HEK293 (cell line): ENCODE measurements around the gene UNC13A.
A peak's percentile ranks its signal among the peaks of the same experiment; 100 is the strongest.

Experiments used
- CTCF ChIA-PET: fragments of 350-600 bp; formaldehyde crosslinking; extraction: SDS; loops from one replicate; lab custom pipeline; 2021; ENCODE audit warnings: antibody characterized with exemption; lab: Yijun Ruan, JAX
- POLR2A ChIA-PET: fragments of 300-600 bp; formaldehyde crosslinking; extraction: SDS; loops from one replicate; lab custom pipeline; 2020; ENCODE audit warnings: antibody characterized with exemption, inconsistent platforms; lab: Yijun Ruan, JAX
- H3K27ac ChIP-seq: fragments of 200-500 bp; sonication (Bioruptor generic); 2 replicates; pipeline ENCODE4 v1.5.1; 2014; ENCODE audit warnings: low read depth, low read length, control low read depth, inconsistent platforms; ENCODE audit errors: extremely low read depth
- H3K36me3 ChIP-seq, 2 experiments: fragments of 200-500 bp in 1 of 2; sonication (Bioruptor generic) in 1 of 2; 1 replicate in 1 of 2; 2 replicates in 1 of 2; pipeline ENCODE4 v1.5.1; 2014 to 2017; ENCODE audit warnings: inconsistent platforms in 2 of 2, low read length in 2 of 2; ENCODE audit not compliant: control insufficient read depth in 2 of 2, insufficient read depth in 1 of 2
- H3K4me1 ChIP-seq: fragments of 200-500 bp; sonication (Bioruptor generic); 2 replicates; pipeline ENCODE4 v1.5.1; 2014; ENCODE audit warnings: mild to moderate bottlenecking, low read length, inconsistent platforms; ENCODE audit not compliant: control insufficient read depth, insufficient read depth
- H3K4me3 ChIP-seq: 2 replicates; pipeline ENCODE4 v1.5.1; 2011; ENCODE audit warnings: low read depth, mild to moderate bottlenecking, control low read depth, low read length, moderate library complexity
- H3K9me3 ChIP-seq: fragments of 200-500 bp; sonication (Bioruptor generic); 2 replicates; pipeline ENCODE4 v1.5.1; 2014; ENCODE audit warnings: low read depth, low read length, inconsistent platforms; ENCODE audit not compliant: control insufficient read depth, insufficient read depth
- GLIS1 ChIP-seq: fragments of 450-650 bp; formaldehyde crosslinking; IDR thresholded peaks from 2 replicates; pipeline ENCODE4 v1.5.1; 2016; ENCODE audit warnings: missing biosample characterization, missing genetic modification characterization
- KLF9 ChIP-seq: fragments of 450-650 bp; formaldehyde crosslinking; IDR thresholded peaks from 2 replicates; pipeline ENCODE4 v1.5.1; 2016; ENCODE audit warnings: missing biosample characterization, missing genetic modification characterization, low read depth
- ZFP3 ChIP-seq: fragments of 450-650 bp; formaldehyde crosslinking; IDR thresholded peaks from 2 replicates; pipeline ENCODE4 v1.5.1; 2016; ENCODE audit warnings: low read depth, missing biosample characterization, missing genetic modification characterization
- ZFP41 ChIP-seq: fragments of 450-650 bp; formaldehyde crosslinking; IDR thresholded peaks from 2 replicates; pipeline ENCODE4 v1.5.1; 2016; ENCODE audit warnings: missing biosample characterization, missing genetic modification characterization, borderline replicate concordance
- ZFP69B ChIP-seq: fragments of 450-650 bp; formaldehyde crosslinking; IDR thresholded peaks from 2 replicates; pipeline ENCODE4 v1.5.1; 2016; ENCODE audit warnings: missing biosample characterization, missing genetic modification characterization
- ZNF202 ChIP-seq: fragments of 450-650 bp; formaldehyde crosslinking; IDR thresholded peaks from 2 replicates; pipeline ENCODE4 v1.5.1; 2016; ENCODE audit warnings: missing biosample characterization, missing genetic modification characterization, borderline replicate concordance
- ZNF23 ChIP-seq: fragments of 450-650 bp; formaldehyde crosslinking; IDR thresholded peaks from 2 replicates; pipeline ENCODE4 v1.5.1; 2016; ENCODE audit warnings: missing biosample characterization, missing genetic modification characterization, borderline replicate concordance
- ZNF274 ChIP-seq, 2 experiments: fragments of 200-500 bp in 1 of 2; fragments of 450-650 bp in 1 of 2; sonication (Bioruptor generic) in 1 of 2; formaldehyde crosslinking in 1 of 2; IDR thresholded peaks; 2 replicates each; pipeline versions ENCODE4 v1.5.1 to v1.6.1; 2014 to 2016; ENCODE audit warnings: borderline replicate concordance in 1 of 2, inconsistent platforms in 1 of 2, low read length in 1 of 2, missing biosample characterization in 1 of 2, missing genetic modification characterization in 1 of 2
- ZNF341 ChIP-seq: fragments of 450-650 bp; formaldehyde crosslinking; IDR thresholded peaks from 2 replicates; pipeline ENCODE4; 2016; ENCODE audit warnings: low read depth, missing biosample characterization, missing genetic modification characterization
- ZNF394 ChIP-seq: fragments of 450-650 bp; formaldehyde crosslinking; IDR thresholded peaks from 2 replicates; pipeline ENCODE4 v1.5.1; 2016; ENCODE audit warnings: missing biosample characterization, missing genetic modification characterization, mild to moderate bottlenecking, moderate library complexity, borderline replicate concordance
- ZNF501 ChIP-seq: fragments of 450-650 bp; formaldehyde crosslinking; IDR thresholded peaks from 2 replicates; pipeline ENCODE4 v1.5.1; 2016; ENCODE audit warnings: missing biosample characterization, missing genetic modification characterization
- ZNF660 ChIP-seq: fragments of 450-650 bp; IDR thresholded peaks from 2 replicates; pipeline ENCODE4 v1.5.1; 2018; ENCODE audit warnings: missing biosample characterization, mild to moderate bottlenecking, missing genetic modification characterization
- ZNF768 ChIP-seq: fragments of 450-650 bp; formaldehyde crosslinking; IDR thresholded peaks from 2 replicates; pipeline ENCODE4 v1.5.1; 2018; ENCODE audit warnings: missing biosample characterization, mild to moderate bottlenecking, missing genetic modification characterization
- TF ChIP-seq, protein P1 (sequence below): fragments of 450-650 bp; formaldehyde crosslinking; IDR thresholded peaks from 2 replicates; pipeline ENCODE4 v1.5.1; 2016; ENCODE audit warnings: missing biosample characterization, missing genetic modification characterization
- TF ChIP-seq, protein P2 (sequence below): fragments of 450-650 bp; formaldehyde crosslinking; IDR thresholded peaks from 2 replicates; pipeline ENCODE4 v1.5.1; 2016; ENCODE audit warnings: missing biosample characterization, missing genetic modification characterization
- TF ChIP-seq, protein P3 (sequence below): fragments of 450-650 bp; formaldehyde crosslinking; IDR thresholded peaks from 2 replicates; pipeline ENCODE4 v1.5.1; 2016; ENCODE audit warnings: missing biosample characterization, missing genetic modification characterization

Gene UNC13A

DNA sequence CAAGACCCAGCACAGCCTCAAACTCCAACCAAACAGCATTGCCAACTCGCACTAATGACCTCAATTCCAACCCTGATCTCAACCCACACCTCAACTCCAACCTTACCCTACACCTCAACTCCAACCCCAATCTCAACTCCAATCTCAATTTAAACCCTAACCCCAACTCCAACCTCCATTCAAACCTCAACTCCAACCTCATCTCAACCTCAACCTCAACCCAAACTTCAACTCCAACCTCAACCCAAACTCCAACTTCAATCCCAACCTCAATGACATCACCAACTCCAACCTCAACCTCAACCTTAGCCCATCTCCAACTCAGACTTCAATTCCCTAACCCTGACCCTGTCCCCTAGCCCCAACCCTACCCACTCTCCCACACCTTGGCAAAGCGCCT lies 58.4 kb downstream of the UNC13A start (continued):
- TF ChIP-seq ZNF341 (tag by site-specific recombination) (no peak), ZNF23 (tag by site-specific recombination) (no peak), ZNF660 (no peak), ZNF274 (IDR thresholded peaks at IDR 0.05; ENCODE audit: low read length) (no peak), ZNF274 (tag by site-specific recombination; IDR thresholded peaks at IDR 0.05; ENCODE audit: borderline replicate concordance) (no peak), ZNF202 (tag by site-specific recombination) (no peak), ZFP69B (tag by site-specific recombination) (no peak)
- TF ChIP-seq, protein P1, sequence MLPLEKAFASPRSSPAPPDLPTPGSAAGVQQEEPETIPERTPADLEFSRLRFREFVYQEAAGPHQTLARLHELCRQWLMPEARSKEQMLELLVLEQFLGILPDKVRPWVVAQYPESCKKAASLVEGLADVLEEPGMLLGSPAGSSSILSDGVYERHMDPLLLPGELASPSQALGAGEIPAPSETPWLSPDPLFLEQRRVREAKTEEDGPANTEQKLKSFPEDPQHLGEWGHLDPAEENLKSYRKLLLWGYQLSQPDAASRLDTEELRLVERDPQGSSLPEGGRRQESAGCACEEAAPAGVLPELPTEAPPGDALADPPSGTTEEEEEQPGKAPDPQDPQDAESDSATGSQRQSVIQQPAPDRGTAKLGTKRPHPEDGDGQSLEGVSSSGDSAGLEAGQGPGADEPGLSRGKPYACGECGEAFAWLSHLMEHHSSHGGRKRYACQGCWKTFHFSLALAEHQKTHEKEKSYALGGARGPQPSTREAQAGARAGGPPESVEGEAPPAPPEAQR (tag by site-specific recombination), result no peak; the same call in 1 of the 2 replicates

DNA sequence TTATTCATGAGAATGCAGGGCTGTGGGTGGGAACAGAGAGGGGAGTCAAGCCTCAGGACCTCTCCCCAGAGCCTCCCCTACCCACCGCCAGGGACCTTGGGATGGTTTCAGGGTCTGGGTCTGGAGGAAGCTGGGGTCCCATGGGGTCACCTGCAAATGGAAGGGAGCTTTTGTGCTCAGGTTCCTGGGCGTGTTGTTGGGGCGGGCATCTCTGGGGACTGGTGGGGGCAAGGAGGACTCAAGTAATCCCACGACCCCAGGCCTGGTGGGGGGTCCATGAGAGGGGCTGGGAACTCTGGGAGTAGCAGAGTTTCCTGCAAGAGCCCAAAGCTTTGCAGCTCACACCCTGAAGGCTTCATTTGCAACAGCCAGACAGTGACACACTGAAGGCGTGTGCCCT lies 60.2 kb downstream of the UNC13A start:
- no peaks in the 10 kb centered on the region for H3K9me3 ChIP-seq
- H3K4me3 ChIP-seq, result no peak overlapping the region
- TF ChIP-seq, protein P2, sequence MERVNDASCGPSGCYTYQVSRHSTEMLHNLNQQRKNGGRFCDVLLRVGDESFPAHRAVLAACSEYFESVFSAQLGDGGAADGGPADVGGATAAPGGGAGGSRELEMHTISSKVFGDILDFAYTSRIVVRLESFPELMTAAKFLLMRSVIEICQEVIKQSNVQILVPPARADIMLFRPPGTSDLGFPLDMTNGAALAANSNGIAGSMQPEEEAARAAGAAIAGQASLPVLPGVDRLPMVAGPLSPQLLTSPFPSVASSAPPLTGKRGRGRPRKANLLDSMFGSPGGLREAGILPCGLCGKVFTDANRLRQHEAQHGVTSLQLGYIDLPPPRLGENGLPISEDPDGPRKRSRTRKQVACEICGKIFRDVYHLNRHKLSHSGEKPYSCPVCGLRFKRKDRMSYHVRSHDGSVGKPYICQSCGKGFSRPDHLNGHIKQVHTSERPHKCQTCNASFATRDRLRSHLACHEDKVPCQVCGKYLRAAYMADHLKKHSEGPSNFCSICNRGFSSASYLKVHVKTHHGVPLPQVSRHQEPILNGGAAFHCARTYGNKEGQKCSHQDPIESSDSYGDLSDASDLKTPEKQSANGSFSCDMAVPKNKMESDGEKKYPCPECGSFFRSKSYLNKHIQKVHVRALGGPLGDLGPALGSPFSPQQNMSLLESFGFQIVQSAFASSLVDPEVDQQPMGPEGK, result no peak
- no peak for TF ChIP-seq ZFP41 (tag by site-specific recombination)
- TF ChIP-seq, all 188 proteins: peak for 0
- Histone ChIP-seq H3K4me1 (no peaks in the 10 kb centered on the region), H3K27ac (no peak overlapping the region), H3K36me3 (no peaks in the 10 kb centered on the region)
- ChIA-PET POLR2A (no interaction called here), CTCF (interaction anchor here (0.6 to 0.8 kb wide), 2 partner anchors 22 to 212 kb away, joined by 3 read pairs; no protein-coding TSS in a partner anchor)

DNA sequence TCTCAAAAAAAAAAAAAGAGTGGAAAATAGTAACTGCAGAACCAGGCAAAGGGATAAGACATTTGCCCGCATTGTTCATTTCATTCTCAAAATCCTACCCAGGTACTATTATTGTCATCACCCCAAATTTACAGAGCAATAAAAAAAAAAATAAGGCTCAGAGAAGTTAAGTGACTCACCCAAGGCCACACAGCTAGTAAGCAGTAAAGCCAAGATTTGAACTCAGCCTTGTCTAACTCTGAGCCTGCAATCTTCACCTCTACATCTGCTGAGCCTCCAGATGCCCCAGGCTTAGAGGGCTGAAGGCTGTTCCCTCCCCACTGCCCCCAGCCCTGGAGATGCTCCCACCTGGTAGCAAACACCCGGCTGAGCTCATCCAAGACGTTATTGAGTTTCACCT lies 61.0 kb downstream of the UNC13A start:
- TF ChIP-seq ZNF394 (no peak), ZNF768 (tag by site-specific recombination) (0 out of 2 replicates have a peak, but pooled peaks have one; percentile 55), ZNF501 (no peak)
- TF ChIP-seq, all 188 proteins: peak for 1
- no peaks in the 10 kb centered on the region for H3K9me3 ChIP-seq
- ChIA-PET POLR2A (interaction anchor here (0.6 kb wide), 1 partner anchor 1014 kb away, joined by 3 read pairs; no protein-coding TSS in a partner anchor), CTCF (interaction anchor here (0.8 kb wide), 1 partner anchor 21 kb away, joined by 3 read pairs; no protein-coding TSS in a partner anchor)
- H3K27ac ChIP-seq, result no peak overlapping the region
- no peaks in the 10 kb centered on the region for H3K4me1 ChIP-seq
- H3K36me3 ChIP-seq, result no peaks in the 10 kb centered on the region
- H3K4me3 ChIP-seq, result no peak overlapping the region

DNA sequence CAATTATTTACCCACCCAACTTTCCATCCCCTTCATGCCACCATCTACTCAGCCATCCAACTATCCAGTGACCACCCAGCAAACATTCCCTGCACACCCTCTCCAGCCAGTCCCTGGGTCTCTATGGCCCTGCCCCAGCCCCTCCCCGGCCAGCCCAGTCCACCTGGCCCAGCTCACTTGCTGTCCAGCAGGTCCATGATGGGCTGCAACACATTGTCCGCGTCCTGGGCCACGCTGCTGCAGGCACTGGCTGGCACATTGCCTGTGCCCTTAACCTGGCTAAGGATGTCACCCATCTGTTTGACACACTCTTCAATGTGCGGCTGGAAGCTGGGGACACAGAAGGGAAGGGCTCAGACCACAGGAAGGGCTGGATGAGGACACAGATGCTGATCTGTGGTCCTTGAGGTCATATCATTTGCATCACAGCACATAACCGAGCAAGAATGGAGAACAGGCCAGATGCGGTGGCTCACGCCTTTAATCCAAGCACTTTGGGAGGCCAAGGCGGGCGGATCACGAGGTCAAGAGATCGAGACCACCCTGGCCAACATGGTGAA lies 61.6 kb downstream of the UNC13A start:
- H3K4me3 ChIP-seq, result no peak overlapping the region
- no peaks in the 10 kb centered on the region for H3K36me3 ChIP-seq
- no peak overlapping the region for H3K27ac ChIP-seq
- no peaks in the 10 kb centered on the region for H3K9me3 ChIP-seq
- CTCF ChIA-PET, result no interaction called here
- POLR2A ChIA-PET, result no interaction called here
- TF ChIP-seq, protein P3, sequence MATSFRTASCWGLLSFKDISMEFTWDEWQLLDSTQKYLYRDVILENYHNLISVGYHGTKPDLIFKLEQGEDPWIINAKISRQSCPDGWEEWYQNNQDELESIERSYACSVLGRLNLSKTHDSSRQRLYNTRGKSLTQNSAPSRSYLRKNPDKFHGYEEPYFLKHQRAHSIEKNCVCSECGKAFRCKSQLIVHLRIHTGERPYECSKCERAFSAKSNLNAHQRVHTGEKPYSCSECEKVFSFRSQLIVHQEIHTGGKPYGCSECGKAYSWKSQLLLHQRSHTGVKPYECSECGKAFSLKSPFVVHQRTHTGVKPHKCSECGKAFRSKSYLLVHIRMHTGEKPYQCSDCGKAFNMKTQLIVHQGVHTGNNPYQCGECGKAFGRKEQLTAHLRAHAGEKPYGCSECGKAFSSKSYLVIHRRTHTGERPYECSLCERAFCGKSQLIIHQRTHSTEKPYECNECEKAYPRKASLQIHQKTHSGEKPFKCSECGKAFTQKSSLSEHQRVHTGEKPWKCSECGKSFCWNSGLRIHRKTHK (tag by site-specific recombination), result no peak
- TF ChIP-seq ZFP3 (no peak), KLF9 (tag by site-specific recombination) (no peak), GLIS1 (tag by site-specific recombination) (no peak)
- no peaks in the 10 kb centered on the region for H3K4me1 ChIP-seq
